OCI-LY7 (cell line): ENCODE measurements around the gene ACOT12.

ENCODE experiments used
- EZH2phosphoT487 ChIP-seq: fragments of 200-600 bp; sonication (generic); IDR thresholded peaks from 2 replicates; pipeline ENCODE4 v1.6.1; 2018; ENCODE audit warnings: low read depth, borderline replicate concordance, mild to moderate bottlenecking, mixed run types, antibody characterized with exemption, low read length, moderate library complexity, mixed read lengths
- TF ChIP-seq, protein P1 (sequence below): fragments of 200-600 bp; sonication (generic); conservative IDR thresholded peaks from 2 replicates; pipeline ENCODE4 v1.5.1; 2014; ENCODE audit warnings: mild to moderate bottlenecking, antibody characterized with exemption, low read length, moderate library complexity, mixed read lengths

DNA sequence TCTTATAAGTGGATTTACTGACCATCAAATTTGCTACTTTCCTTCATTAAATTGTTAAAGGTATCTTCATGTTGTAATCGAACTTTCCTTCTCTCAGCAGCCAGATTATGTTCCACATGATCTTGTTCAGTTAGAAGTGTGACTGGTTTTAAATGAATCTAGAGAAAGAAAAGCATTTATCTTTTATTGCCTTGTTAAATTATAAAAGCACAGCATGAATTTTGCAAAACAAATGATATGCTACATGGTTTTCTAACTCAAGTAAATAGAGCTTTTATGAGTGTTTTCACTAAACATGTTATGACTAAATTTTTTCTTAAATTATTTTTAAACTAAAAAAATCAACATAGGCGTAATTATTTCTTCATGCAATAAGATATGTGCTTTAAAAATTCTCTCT is 34.1 kb downstream of the ACOT12 start:
- TF ChIP-seq, protein P1, sequence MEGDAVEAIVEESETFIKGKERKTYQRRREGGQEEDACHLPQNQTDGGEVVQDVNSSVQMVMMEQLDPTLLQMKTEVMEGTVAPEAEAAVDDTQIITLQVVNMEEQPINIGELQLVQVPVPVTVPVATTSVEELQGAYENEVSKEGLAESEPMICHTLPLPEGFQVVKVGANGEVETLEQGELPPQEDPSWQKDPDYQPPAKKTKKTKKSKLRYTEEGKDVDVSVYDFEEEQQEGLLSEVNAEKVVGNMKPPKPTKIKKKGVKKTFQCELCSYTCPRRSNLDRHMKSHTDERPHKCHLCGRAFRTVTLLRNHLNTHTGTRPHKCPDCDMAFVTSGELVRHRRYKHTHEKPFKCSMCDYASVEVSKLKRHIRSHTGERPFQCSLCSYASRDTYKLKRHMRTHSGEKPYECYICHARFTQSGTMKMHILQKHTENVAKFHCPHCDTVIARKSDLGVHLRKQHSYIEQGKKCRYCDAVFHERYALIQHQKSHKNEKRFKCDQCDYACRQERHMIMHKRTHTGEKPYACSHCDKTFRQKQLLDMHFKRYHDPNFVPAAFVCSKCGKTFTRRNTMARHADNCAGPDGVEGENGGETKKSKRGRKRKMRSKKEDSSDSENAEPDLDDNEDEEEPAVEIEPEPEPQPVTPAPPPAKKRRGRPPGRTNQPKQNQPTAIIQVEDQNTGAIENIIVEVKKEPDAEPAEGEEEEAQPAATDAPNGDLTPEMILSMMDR, result no peak
- TF ChIP-seq EZH2phosphoT487, result no peak
